NCI-H187 treated with DMSO at 0.1 percent for 48 hours (cell line): ENCODE data around the gene SPATS1.

Source experiments
- DNase-seq: peaks from one replicate; lab custom pipeline; 2025; lab: John Stamatoyannopoulos, UW

SPATS1 gene

GRCh38 chr6:44388887-44389286 is 46.4 kb downstream of the SPATS1 start:
- DNase-seq = no peak

DNA sequence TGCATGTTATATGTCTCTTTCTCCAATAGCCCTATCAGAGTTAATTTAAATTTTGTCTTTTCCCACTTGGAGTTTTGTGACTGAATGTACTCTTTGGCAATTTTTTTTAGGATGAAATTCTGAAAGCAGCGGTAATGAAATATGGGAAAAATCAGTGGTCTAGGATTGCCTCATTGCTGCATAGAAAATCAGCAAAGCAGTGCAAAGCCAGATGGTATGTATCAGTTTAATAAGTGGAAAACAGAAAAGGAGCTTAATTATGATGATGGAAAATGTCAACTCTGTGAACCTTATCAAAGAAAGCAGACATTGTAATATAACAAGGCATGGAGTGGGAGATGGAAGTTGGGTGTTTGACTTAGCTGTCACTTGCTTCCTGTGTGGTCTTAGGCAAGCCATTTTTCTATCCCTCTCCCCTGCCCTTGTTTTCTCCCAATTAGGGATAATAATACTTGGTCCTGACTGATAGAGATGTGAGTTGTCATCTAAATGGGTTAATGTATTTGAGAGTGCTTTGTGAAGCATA is 47.8 kb downstream of the SPATS1 start:
- no peak for DNase-seq
